GM18873 (cell line): ENCODE data around the gene NT5C2.

ENCODE experiments used
- ATAC-seq: cut with Tn5 transposase; IDR thresholded peaks from one replicate; pipeline ENCODE4 v1.9.1; 2021; ENCODE audit warnings: mild to moderate bottlenecking, moderate library complexity, moderate number of reproducible peaks; ENCODE audit not compliant: unreplicated experiment, low FRiP score

The NT5C2 gene

GRCh38 chr10:103096130-103096529 is 96.9 kb downstream of the NT5C2 start:
- ATAC-seq = no peak

DNA sequence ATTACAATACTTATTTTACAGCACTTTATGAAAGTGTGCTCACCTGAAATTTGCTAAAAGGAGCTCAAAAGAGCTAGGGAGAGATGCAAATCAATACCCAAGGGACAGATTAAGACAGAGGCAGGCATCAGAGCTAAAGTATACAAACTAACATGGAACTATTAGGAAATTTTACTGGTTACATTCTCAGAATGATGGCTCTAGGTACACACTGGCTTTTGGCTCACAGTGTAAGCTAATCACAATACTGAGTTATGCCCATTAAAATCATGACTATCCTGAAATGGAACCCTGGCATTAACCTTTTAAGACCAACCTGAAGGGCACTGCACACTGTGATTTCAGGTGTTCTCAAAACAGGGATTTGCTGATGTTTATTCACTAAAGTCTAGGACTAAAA is 98.1 kb downstream of the NT5C2 start:
- no peak for ATAC-seq

GRCh38 chr10:103090911-103091310 is 102.2 kb downstream of the NT5C2 start:
- no peak for ATAC-seq

DNA sequence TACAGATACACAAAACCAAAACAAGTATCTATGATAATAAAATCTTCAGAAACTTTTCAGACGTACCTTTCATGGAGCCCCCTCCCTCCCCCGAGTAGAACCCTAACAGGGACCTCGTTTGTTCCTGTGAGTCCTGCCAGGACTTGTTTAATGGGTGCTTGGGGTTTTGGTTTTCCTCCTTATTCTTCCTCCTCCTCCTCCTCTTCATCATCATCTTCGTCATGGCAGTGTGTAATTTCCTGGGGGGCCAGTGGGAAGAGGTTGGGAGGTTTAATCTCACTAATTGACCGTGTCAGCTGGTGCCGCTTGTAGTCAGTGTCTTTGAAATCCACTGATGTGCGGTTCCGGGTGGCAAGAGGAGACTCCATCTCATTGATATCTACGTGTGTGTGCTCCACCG is 103.6 kb downstream of the NT5C2 start:
- ATAC-seq = no peak

GRCh38 chr10:103086799-103087198 is 106.3 kb downstream of the NT5C2 start:
- no peak for ATAC-seq

GRCh38 chr10:103086261-103086660 is 106.8 kb downstream of the NT5C2 start:
- no peak for ATAC-seq

DNA sequence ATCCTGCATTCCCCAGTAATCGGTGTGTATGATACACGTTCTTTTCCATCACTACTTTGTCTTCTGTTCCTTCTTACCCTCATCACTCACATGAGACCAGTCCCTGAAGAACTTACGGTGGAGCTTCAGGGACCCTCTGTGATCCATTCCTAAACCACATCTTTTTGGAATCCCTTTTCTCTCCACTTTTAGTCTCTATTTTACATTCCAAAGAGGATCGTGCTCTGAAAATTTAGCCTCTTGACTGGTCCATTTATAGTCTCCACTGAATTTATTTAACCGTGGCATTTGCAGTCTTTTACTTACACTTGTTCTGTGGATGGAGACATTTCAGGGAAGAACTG is 109.1 kb downstream of the NT5C2 start:
- ATAC-seq = no peak

DNA sequence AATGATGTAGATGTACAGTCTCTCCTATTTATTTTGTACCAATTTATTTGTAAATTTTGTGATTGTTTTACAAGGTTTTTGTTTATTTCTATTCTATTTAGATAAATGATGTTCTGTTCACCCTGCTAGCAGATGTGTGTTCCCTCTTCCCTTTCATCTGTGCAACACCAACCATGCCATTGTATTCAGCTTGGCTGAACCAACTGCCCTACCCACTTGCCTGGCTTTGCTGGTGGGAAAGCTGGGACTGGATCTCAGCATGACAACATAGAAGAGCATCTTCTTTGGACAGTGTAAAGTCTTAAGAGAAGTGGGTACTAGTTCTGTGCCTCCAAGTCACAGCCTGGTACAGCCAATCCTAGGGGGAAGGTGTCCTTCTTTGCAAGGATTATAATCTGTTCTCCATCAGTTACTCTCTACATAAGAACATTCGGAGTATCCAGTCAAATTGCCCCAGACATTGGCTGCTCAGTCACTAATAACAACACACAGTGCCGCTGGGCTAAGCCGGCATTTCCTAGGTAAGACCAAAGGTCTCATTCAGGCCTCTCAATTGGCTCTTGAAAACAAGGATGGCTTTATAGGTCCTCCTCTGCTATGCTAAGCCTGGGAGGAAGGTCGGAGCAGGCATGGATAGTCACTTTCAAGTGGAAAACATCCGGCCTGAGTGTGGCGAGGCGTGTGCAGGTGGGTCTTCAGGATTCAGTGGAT is 109.7 kb downstream of the NT5C2 start:
- no peak for ATAC-seq

GRCh38 chr10:103082683-103083082 is 110.4 kb downstream of the NT5C2 start:
- no peak for ATAC-seq

DNA sequence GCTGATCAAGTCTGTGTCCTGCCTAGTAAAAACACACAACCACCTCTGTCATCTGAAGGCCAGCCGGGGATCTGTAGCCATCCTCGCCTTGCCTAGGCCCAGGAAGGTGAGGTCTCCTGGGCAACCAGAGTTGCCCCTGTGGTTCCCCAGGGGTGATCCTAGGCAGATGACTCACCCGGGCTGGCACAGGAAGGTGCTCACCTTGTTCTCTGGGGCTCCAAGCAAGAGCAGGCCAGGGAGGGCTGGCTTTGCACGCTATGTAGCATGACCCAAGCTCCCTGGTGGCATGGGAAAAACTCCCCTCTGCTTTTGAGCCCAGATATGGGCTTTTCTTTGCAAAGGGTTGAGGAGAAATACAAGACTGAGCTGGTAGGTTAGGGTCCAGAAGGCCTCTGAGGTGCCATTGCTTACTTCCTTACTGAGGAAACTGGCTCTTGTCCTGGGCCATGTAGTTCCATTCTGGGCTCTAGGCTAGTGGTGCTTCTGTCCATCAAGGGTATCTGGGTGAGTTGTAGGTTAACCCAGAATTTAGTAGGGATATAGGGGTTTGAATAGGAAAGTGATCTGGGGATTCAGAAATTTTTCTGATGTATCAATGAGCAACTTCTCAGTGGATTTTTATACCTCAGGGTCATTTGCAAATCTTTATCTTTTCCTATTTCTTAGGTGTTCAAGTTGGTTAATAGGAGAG is 112.0 kb downstream of the NT5C2 start:
- ATAC-seq = no peak

GRCh38 chr10:103079946-103080345 is 113.1 kb downstream of the NT5C2 start:
- ATAC-seq = no peak

DNA sequence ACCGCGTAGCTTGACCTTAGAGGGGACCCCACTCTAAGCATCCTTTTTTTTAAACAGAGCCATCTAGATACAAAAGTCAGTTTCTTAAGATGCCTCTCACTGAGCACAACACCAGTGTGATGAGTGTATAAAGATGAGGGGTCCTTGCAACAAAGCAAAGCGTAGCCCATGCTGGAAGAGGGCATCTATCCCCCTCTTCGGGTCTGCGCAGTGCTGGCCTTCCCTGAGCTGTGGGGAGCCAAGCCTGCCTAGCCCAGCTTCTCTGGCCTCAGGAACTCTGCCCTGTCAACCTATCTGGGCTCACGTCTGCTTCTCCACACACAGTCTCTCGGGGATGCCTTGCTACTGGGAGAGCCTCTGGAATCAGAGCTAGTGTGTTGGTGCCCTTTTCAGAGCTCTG is 114.0 kb downstream of the NT5C2 start:
- ATAC-seq = no peak

DNA sequence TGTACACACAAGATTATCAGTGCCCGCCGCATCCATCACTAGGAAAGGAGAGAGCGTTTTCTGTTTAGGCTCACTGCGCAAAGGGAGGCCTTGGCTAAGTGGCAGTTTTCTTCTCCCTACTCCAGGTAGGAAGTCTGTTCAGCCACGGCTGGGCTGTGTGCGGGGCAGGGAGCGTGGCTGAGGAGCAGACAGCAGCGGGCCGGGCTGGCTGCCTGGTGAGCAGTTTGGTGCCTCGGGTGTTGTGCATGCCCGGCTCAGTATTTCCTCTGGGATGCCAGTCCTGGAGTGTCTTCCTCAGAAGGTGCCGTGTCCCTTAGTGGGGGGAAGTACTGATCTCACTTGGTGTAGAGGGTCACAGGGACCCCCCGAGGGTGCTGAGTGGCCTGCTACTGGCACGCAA is 114.4 kb downstream of the NT5C2 start:
- ATAC-seq = no peak

DNA sequence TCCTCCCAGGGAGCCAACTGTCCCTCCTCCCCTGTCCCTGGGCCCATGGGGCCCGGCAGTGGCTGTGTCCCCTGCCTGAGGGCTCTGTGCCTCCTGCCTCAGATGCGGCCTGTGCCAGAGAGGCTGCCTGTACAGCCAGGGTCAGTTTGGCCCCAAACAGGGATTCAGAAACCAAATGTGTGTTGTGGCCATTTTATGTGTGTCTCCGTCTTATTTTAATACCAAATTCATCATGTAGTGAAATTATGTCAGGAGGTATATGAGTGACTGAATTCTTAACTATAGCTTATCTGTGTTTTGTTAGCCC is 114.8 kb downstream of the NT5C2 start:
- no peak for ATAC-seq

DNA sequence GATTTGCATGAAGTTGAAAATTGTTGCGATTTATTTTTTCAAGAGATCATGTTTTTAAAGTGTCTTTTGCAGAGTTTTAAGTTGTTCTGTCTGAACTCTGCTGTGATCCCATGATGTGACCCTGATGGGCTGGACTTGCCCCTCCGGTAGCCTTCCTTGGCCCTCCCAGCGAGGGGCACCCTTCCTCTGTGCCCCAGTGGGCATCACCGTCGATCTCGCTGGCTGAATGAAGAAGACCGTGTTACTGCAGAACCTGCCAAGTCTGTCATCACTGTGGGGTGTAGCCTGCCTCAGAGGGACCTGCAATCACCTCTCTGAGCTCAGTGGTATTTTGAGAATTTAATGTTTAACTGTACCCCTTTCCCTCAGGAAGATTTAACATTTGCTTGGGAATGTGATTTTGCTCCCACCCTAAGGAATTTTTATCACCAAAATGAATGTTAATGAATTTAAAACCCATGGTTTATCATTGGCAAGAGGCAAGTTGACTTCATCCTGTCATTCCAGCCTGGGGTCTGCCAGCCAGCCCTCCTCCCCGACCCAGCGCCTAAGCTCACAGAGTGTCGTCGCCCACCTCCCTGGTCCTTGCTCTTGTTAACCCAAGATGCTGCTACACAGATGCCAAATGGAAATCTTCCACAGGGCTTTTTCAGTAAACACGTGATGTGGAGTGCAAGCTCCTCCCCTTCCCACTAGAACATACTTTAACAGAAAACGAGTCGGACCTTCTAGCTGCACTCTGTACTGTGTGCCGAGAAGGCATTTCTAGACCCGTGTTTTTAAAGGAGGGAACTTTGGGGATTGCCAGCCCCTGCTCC is 115.4 kb downstream of the NT5C2 start:
- no peak for ATAC-seq

GRCh38 chr10:103077020-103077419 is 116.1 kb downstream of the NT5C2 start:
- ATAC-seq = no peak

GRCh38 chr10:103072891-103073290 is 120.2 kb downstream of the NT5C2 start:
- no peak for ATAC-seq

- ATAC-seq = no peak
These were observed 120.8 kb downstream of the NT5C2 start for GRCh38 chr10:103072276-103072675.

DNA sequence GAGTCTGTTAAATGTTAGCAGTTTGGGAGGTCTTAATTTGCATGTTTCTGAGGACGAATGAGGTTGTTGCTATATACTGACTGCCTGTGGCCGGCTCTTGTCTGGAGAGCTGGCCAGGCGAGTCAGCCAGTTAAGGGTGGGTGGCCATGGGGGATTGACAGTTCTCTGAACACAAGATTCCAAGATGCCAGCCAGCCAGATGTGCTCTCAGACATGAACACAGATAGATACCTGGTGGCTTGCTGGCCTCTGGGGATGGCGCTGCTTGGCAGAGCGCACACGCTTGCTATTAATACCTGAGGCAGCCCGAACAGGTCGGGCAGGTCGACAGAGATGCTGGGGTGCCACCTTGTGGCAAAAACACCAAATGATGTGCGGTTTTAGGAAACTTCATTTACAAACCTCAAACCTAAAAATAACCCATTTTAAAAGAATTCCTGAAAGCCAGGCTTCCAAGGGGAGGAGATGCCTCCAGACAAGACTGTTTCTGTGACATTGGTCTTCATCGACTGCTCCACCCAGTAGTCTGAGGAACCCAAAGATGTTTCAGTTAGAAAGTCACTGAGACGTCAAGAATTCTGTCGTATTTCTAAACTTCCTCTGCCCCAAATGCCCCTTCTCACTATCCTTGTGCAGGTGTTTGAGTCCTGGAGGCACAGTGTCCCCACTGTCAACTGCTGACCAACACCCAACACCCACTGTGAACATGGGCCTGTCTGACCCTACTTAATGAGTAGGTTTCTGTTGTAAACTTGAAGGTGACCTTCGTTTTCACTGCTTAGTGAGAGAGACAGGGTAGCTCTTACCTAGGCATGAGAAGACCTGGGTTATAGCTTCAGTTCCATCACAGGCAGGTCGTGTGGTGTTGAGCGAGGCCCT is 123.4 kb downstream of the NT5C2 start:
- ATAC-seq = no peak

GRCh38 chr10:103067956-103068355 is 125.1 kb downstream of the NT5C2 start:
- ATAC-seq = no peak

DNA sequence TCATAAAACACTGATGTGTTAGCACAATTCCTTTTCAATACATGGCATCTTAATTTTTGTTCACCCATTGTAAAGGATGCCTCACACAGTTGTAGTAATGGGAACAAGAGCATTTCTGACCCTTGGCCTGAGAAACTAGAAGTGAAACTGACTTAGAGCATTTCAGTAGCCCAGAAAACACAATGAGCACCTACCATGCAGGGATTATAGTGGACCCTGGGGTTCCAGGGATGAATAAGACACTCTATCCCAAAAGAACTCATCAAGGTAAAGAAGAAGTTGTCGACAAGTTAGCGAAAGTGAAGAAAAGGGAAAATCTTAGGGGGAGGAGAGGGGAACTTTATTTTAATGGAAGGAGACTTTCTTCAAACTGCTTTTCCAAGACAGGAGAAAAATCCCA is 125.6 kb downstream of the NT5C2 start:
- ATAC-seq = no peak
